Fibroblast of pulmonary artery (primary cell): ENCODE results near the gene RBM26.

ENCODE experiments used
- DNase-seq: peaks from one replicate; pipeline ENCODE4 v3.0.0-alpha.2; 2010; ENCODE audit warnings: low read depth
- H3K4me3 ChIP-seq: replicated peaks from 2 replicates; pipeline ENCODE4 v1.5.1; 2011; ENCODE audit warnings: low read depth, mild to moderate bottlenecking, control low read depth, low read length, moderate library complexity
- CTCF ChIP-seq: IDR thresholded peaks from 2 replicates; pipeline ENCODE4 v1.5.1; 2011; ENCODE audit warnings: mild to moderate bottlenecking, control low read depth, low read length, inconsistent platforms; ENCODE audit errors: missing control alignments

The RBM26 gene

GRCh38 chr13:79435561-79435990, 29.5 kb upstream of the RBM26 start:
- H3K4me3 ChIP-seq = no peak overlapping the region
- peak; percentile 65 for DNase-seq
- TF ChIP-seq CTCF = no peak

GRCh38 chr13:79434556-79434955, 28.5 kb upstream of the RBM26 start:
- no peak for TF ChIP-seq CTCF
- DNase-seq = peak; percentile 57

GRCh38 chr13:79432992-79433391, 26.9 kb upstream of the RBM26 start:
- no peak overlapping the region for H3K4me3 ChIP-seq
- no peak for DNase-seq
- no peak for TF ChIP-seq CTCF

More at GRCh38 chr13:79434556-79434955, 28.5 kb upstream of the RBM26 start:
- H3K4me3 ChIP-seq = no peak overlapping the region

GRCh38 chr13:79432086-79432485, 26.0 kb upstream of the RBM26 start:
- no peak for DNase-seq

GRCh38 chr13:79429309-79429708, 23.3 kb upstream of the RBM26 start:
- DNase-seq = no peak
- no peak for TF ChIP-seq CTCF
- H3K4me3 ChIP-seq = no peak overlapping the region

More at GRCh38 chr13:79432086-79432485, 26.0 kb upstream of the RBM26 start:
- no peak overlapping the region for H3K4me3 ChIP-seq
- TF ChIP-seq CTCF = no peak

GRCh38 chr13:79427883-79428282, 21.8 kb upstream of the RBM26 start:
- no peak for DNase-seq
- H3K4me3 ChIP-seq = no peak overlapping the region
- no peak for TF ChIP-seq CTCF

- no peak for TF ChIP-seq CTCF
- no peak for DNase-seq
- H3K4me3 ChIP-seq = no peak overlapping the region
These were observed 21.2 kb upstream of the RBM26 start for GRCh38 chr13:79427265-79427664.
